H1 (cell line): ENCODE measurements around the gene EDEM1. TPM values are rescaled to one million over a fixed set of nuclear protein-coding genes. Genes with fewer than 3 reads are reported as not detected.

ENCODE experiments used
- GABPA ChIP-seq: IDR thresholded peaks from 2 replicates; pipeline ENCODE4 v1.6.1; 2011; ENCODE audit warnings: mild to moderate bottlenecking, low read length, moderate library complexity, borderline replicate concordance; ENCODE audit not compliant: insufficient read depth
- NANOG ChIP-seq: IDR thresholded peaks from 2 replicates; pipeline ENCODE4 v1.6.1; 2011; ENCODE audit warnings: low read length, low read depth, mild to moderate bottlenecking, inconsistent platforms; ENCODE audit not compliant: insufficient read depth, poor library complexity, severe bottlenecking
- POLR2A ChIP-seq, 2 experiments: IDR thresholded peaks; 1 replicate in 1 of 2; 2 replicates in 1 of 2; pipeline ENCODE4 v1.6.1; 2011; ENCODE audit warnings: low read depth in 2 of 2, low read length in 2 of 2, mild to moderate bottlenecking in 2 of 2; ENCODE audit errors: control extremely low read depth in 1 of 2
- polyA plus RNA-seq, 7 experiments: library from polyadenylated mRNA; depleted of rRNA in 3 of 7; stranded (reverse) in 5 of 7; unstranded in 2 of 7; fragments of >200 nt in 5 of 7; fragments of 200-250 nt in 2 of 7; gene quantifications; 1 replicate in 5 of 7; 2 replicates in 1 of 7; 4 replicates in 1 of 7; pipeline versions ENCODE4 v1.2.1 to v1.2.3, GENCODE V29; 2011 to 2013; ENCODE audit warnings: missing spikeins in 2 of 7, mixed read lengths in 2 of 7
- total RNA-seq: library from RNA; stranded (reverse); fragmentation: NEBNext Ultra II Directional; extraction: Animal tissue kit (Norgen Biotek cat#: 25700); gene quantifications from 2 replicates; pipeline ENCODE4 v1.2.1, GENCODE V29; 2021

Gene EDEM1
- total and polyA plus RNA-seq, 2 of the 8 experiments (the other 6 are each of a cell fraction or from before 2014, with no cell fraction given) = 4.8 to 16.4 TPM

DNA sequence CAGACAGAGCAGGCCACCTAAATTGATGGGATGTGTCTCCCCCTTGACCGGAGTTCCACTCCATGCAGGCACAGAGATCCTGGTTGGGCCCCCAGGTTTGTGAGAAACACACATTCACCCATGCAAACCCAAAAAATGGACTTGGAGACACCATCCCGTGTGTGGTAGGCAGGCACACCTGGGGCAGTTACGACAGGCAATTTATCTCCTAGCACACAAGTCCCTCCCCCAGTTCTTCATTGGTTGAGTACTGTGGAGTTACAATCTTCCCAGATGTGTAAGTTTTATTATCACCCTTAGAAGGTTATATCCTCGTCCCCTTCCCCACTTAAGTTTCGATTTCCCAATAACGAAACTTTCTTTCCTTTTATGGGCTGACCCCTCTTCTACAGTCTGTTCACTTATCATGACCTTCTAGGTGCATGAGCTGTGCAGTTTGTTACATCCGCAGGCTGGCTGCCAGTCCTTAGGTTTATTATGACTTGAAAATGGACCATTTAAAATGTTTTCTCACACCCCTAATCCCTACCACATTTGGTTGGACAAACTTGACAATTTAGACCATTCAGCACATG, 38.1 kb upstream of the EDEM1 start (continued):
- TF ChIP-seq NANOG = no peak
- TF ChIP-seq POLR2A (IDR thresholded peaks at IDR 0.05; ENCODE audit: control extremely low read depth in 1 of 2, low read depth in 2 of 2, low read length in 2 of 2) = no peak
- TF ChIP-seq GABPA = no peak
- TF ChIP-seq, all 59 proteins: peak for 0
